Measurements from ENCODE around the gene TM9SF3. TPM values are rescaled to one million over a fixed set of nuclear protein-coding genes. Genes with fewer than 3 reads are reported as not detected.

TM9SF3 gene
- total RNA-seq, 1 donor from 2014 or later = 75.4 TPM

GRCh38 chr10:96494694-96495093 lies 92.1 kb downstream of the TM9SF3 start:
- intact Hi-C loops (cut with micrococcal nuclease) = no loop called here
- ATAC-seq = no peak
- DNase-seq = no peak

GRCh38 chr10:96493871-96494525 lies 92.8 kb downstream of the TM9SF3 start:
- intact Hi-C loops (cut with micrococcal nuclease) = no loop called here
- DNase-seq = no peak
- ATAC-seq = no peak

- DNase-seq = no peak
- ATAC-seq = no peak
- intact Hi-C loops (cut with micrococcal nuclease) = no loop called here
Measured at GRCh38 chr10:96493254-96493653, 93.6 kb downstream of the TM9SF3 start.

- ATAC-seq (peak; percentile 41), DNase-seq (no peak)
- intact Hi-C loops (cut with micrococcal nuclease) = no loop called here
Measured at GRCh38 chr10:96491303-96491702, 95.5 kb downstream of the TM9SF3 start.

- ATAC-seq (no peak), DNase-seq (no peak)
- intact Hi-C loops (cut with micrococcal nuclease) = no loop called here
Measured at GRCh38 chr10:96488161-96488935, 98.5 kb downstream of the TM9SF3 start.

GRCh38 chr10:96482815-96483588 lies 103.8 kb downstream of the TM9SF3 start:
- intact Hi-C loops (cut with micrococcal nuclease) = no loop called here
- ATAC-seq (no peak), DNase-seq (no peak)

- intact Hi-C loops (cut with micrococcal nuclease) = no loop called here
- ATAC-seq = no peak
Measured at GRCh38 chr10:96478355-96478754, 108.5 kb downstream of the TM9SF3 start.

GRCh38 chr10:96473866-96474265 lies 112.9 kb downstream of the TM9SF3 start:
- intact Hi-C loops (cut with micrococcal nuclease) = no loop called here
- ATAC-seq (no peak), DNase-seq (no peak)

More at GRCh38 chr10:96478355-96478754, 108.5 kb downstream of the TM9SF3 start:
- no peak for DNase-seq

- peak; percentile 47 for DNase-seq
- peak; percentile 80 for ATAC-seq
- intact Hi-C loops (cut with micrococcal nuclease) = no loop called here
Measured at GRCh38 chr10:96470116-96470743, 116.6 kb downstream of the TM9SF3 start.

GRCh38 chr10:96468845-96469244 lies 118.0 kb downstream of the TM9SF3 start:
- intact Hi-C loops (cut with micrococcal nuclease) = no loop called here
- no peak for DNase-seq
- ATAC-seq = peak; percentile 39

Other genes with a start within 250 kb of the TM9SF3 start
- gene OPALIN, start 228.0 kb downstream of the TM9SF3 start, total RNA-seq = not detected
- 11.6 TPM for gene TLL2, start 73.1 kb downstream of the TM9SF3 start, total RNA-seq
- gene PIK3AP1, start 133.5 kb upstream of the TM9SF3 start, total RNA-seq = 7.5 TPM
- 19.8 TPM for gene LCOR, start 245.3 kb upstream of the TM9SF3 start, total RNA-seq

Data from left ventricle myocardium superior (tissue), 1 donor.